ENCODE results near the gene CSRNP3.

- TF ChIP-seq POLR2AphosphoS5 (IDR thresholded peaks at IDR 0.05) (no peak), POLR2A (IDR thresholded peaks at IDR 0.05) (no peak), EP300 (IDR thresholded peaks at IDR 0.05; ENCODE audit: low read depth) (no peak)
- TF ChIP-seq, protein P1, sequence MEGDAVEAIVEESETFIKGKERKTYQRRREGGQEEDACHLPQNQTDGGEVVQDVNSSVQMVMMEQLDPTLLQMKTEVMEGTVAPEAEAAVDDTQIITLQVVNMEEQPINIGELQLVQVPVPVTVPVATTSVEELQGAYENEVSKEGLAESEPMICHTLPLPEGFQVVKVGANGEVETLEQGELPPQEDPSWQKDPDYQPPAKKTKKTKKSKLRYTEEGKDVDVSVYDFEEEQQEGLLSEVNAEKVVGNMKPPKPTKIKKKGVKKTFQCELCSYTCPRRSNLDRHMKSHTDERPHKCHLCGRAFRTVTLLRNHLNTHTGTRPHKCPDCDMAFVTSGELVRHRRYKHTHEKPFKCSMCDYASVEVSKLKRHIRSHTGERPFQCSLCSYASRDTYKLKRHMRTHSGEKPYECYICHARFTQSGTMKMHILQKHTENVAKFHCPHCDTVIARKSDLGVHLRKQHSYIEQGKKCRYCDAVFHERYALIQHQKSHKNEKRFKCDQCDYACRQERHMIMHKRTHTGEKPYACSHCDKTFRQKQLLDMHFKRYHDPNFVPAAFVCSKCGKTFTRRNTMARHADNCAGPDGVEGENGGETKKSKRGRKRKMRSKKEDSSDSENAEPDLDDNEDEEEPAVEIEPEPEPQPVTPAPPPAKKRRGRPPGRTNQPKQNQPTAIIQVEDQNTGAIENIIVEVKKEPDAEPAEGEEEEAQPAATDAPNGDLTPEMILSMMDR (IDR thresholded peaks at IDR 0.05) = no peak
Measured at GRCh38 chr2:165544897-165545296, 75.4 kb downstream of the CSRNP3 start.
